ENCODE results near the gene LRMDA.

- TF ChIP-seq EZH2 (IDR thresholded peaks at IDR 0.05; ENCODE audit: borderline replicate concordance, low read depth, low read length, severe bottlenecking): no peak
- TF ChIP-seq, protein P1, sequence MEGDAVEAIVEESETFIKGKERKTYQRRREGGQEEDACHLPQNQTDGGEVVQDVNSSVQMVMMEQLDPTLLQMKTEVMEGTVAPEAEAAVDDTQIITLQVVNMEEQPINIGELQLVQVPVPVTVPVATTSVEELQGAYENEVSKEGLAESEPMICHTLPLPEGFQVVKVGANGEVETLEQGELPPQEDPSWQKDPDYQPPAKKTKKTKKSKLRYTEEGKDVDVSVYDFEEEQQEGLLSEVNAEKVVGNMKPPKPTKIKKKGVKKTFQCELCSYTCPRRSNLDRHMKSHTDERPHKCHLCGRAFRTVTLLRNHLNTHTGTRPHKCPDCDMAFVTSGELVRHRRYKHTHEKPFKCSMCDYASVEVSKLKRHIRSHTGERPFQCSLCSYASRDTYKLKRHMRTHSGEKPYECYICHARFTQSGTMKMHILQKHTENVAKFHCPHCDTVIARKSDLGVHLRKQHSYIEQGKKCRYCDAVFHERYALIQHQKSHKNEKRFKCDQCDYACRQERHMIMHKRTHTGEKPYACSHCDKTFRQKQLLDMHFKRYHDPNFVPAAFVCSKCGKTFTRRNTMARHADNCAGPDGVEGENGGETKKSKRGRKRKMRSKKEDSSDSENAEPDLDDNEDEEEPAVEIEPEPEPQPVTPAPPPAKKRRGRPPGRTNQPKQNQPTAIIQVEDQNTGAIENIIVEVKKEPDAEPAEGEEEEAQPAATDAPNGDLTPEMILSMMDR (IDR thresholded peaks at IDR 0.05; ENCODE audit: borderline replicate concordance, extremely low read depth, low read length, poor library complexity, severe bottlenecking): no peak
Observed at GRCh38 chr10:75395932-75396630, 35.3 kb upstream of the LRMDA start.

Data from DND-41 (cell line).